CD14-positive monocyte (primary cell): ENCODE results near the gene TAF15. TPM values are rescaled to one million over a fixed set of nuclear protein-coding genes. Genes with fewer than 3 reads are reported as not detected.

Experiments used
- DNase-seq, 3 donors: peaks; one replicate each; pipeline ENCODE4 v3.0.0-alpha.2; 2011 to 2022
- H2AFZ ChIP-seq: 2 replicates; pipeline ENCODE4 v1.6.0; 2012; ENCODE audit warnings: mild to moderate bottlenecking, low read depth, low read length, inconsistent platforms; ENCODE audit not compliant: insufficient read depth, poor library complexity, severe bottlenecking
- H3K27ac ChIP-seq, 2 donors: 1 replicate in 1 of 2; 2 replicates in 1 of 2; pipeline ENCODE4 v1.5.1; 2012 to 2013; ENCODE audit warnings: low read length in 2 of 2, control low read depth in 1 of 2, inconsistent platforms in 1 of 2, low read depth in 1 of 2, mild to moderate bottlenecking in 1 of 2
- H3K27me3 ChIP-seq, 2 donors: one replicate each; pipeline versions ENCODE4 v1.6.0 to v1.6.1; 2011 to 2013; ENCODE audit warnings: low read length in 2 of 2; ENCODE audit not compliant: control insufficient read depth in 2 of 2, insufficient read depth in 2 of 2
- H3K36me3 ChIP-seq, 2 donors: replicated peaks in 1 of 2; 1 replicate in 1 of 2; 2 replicates in 1 of 2; pipeline versions ENCODE4 v1.5.1 to v1.6.1; 2012 to 2013; ENCODE audit warnings: low read length in 2 of 2, control low read depth in 1 of 2, inconsistent platforms in 1 of 2, mild to moderate bottlenecking in 1 of 2; ENCODE audit not compliant: insufficient read depth in 2 of 2, control insufficient read depth in 1 of 2
- H3K4me1 ChIP-seq, 2 donors: 1 replicate in 1 of 2; 2 replicates in 1 of 2; pipeline versions ENCODE4 v1.5.1 to v1.6.1; 2012 to 2013; ENCODE audit warnings: low read length in 2 of 2, control low read depth in 1 of 2, inconsistent platforms in 1 of 2, mild to moderate bottlenecking in 1 of 2, moderate library complexity in 1 of 2; ENCODE audit not compliant: insufficient read depth in 2 of 2, control insufficient read depth in 1 of 2
- H3K4me2 ChIP-seq: replicated peaks from 2 replicates; pipeline ENCODE3; 2012; ENCODE audit warnings: low read length, moderate library complexity, mild to moderate bottlenecking; ENCODE audit not compliant: poor library complexity, severe bottlenecking; ENCODE audit errors: extremely low read depth
- H3K4me3 ChIP-seq, 3 experiments: fragments of 200-600 bp in 1 of 3; sonication (generic) in 1 of 3; replicated peaks in 1 of 3; 1 replicate in 2 of 3; 2 replicates in 1 of 3; pipeline ENCODE4 v1.5.1; 2011 to 2013; ENCODE audit warnings: low read length in 3 of 3, mild to moderate bottlenecking in 3 of 3, control low read depth in 2 of 3, low read depth in 2 of 3, inconsistent platforms in 1 of 3, moderate library complexity in 1 of 3
- H3K79me2 ChIP-seq: 2 replicates; pipeline ENCODE4 v1.6.0; 2012; ENCODE audit warnings: mild to moderate bottlenecking, control low read depth, inconsistent platforms, low read length, moderate library complexity; ENCODE audit not compliant: insufficient read depth
- H3K9ac ChIP-seq: 2 replicates; pipeline ENCODE4 v1.6.0; 2017; ENCODE audit warnings: low read length, mild to moderate bottlenecking; ENCODE audit not compliant: insufficient read depth, poor library complexity, severe bottlenecking
- H3K9me3 ChIP-seq, 2 donors: replicated peaks in 1 of 2; 1 replicate in 1 of 2; 2 replicates in 1 of 2; pipeline versions ENCODE4 v1.5.1 to v1.6.1; 2012 to 2013; ENCODE audit warnings: low read length in 2 of 2, control low read depth in 1 of 2; ENCODE audit not compliant: control insufficient read depth in 1 of 2, insufficient read depth in 1 of 2
- H4K20me1 ChIP-seq: 2 replicates; pipeline ENCODE4 v1.6.0; 2012; ENCODE audit warnings: mild to moderate bottlenecking, low read length, control low read depth, moderate library complexity; ENCODE audit not compliant: insufficient read depth
- H3K27ac Mint-ChIP-seq, 7 donors: one replicate each; pipeline ENCODE4 v1.8.0; 2020; ENCODE audit warnings: mild to moderate bottlenecking in 7 of 7, mixed read lengths in 7 of 7, moderate library complexity in 6 of 7, inconsistent platforms in 2 of 7
- H3K27me3 Mint-ChIP-seq, 3 donors: one replicate each; pipeline ENCODE4 v1.8.0; 2021 to 2022; ENCODE audit warnings: low read depth in 3 of 3, mild to moderate bottlenecking in 3 of 3, mixed read lengths in 3 of 3, moderate library complexity in 3 of 3, inconsistent platforms in 1 of 3
- H3K36me3 Mint-ChIP-seq, 2 donors: one replicate each; pipeline ENCODE4 v1.8.0; 2020; ENCODE audit warnings: mixed read lengths in 2 of 2, inconsistent platforms in 1 of 2, mild to moderate bottlenecking in 1 of 2
- H3K4me1 Mint-ChIP-seq: one replicate; pipeline ENCODE4 v1.8.0; 2020; ENCODE audit warnings: mild to moderate bottlenecking, mixed read lengths
- H3K4me3 Mint-ChIP-seq, 2 donors: one replicate each; pipeline ENCODE4 v1.8.0; 2020; ENCODE audit warnings: mild to moderate bottlenecking in 2 of 2, mixed read lengths in 2 of 2, moderate library complexity in 1 of 2
- H3K9me3 Mint-ChIP-seq, 7 donors: one replicate each; pipeline ENCODE4 v1.8.0; 2020 to 2022; ENCODE audit warnings: mixed read lengths in 7 of 7, mild to moderate bottlenecking in 6 of 7, moderate library complexity in 6 of 7, inconsistent platforms in 2 of 7
- WGBS: methylation state at CpG from one replicate; pipeline ENCODE4 v1.1.5; 2013; ENCODE audit warnings: missing lambda C conversion rate; ENCODE audit not compliant: insufficient coverage; 5-methylcytosine and 5-hydroxymethylcytosine counted together
- intact Hi-C, 2 donors: fragments of 100-400 bp; cut with micrococcal nuclease; formaldehyde crosslinking; loops; one replicate each; pipeline versions ENCODE4 v1.15.0 to v1.15.1; 2023
- polyA plus RNA-seq, 3 donors: library from polyadenylated mRNA; depleted of rRNA in 1 of 3; unstranded in 2 of 3; stranded (reverse) in 1 of 3; fragments of 300-500 nt in 2 of 3; fragments of >200 nt in 1 of 3; fragmentation: Illumina TruSeq in 2 of 3; gene quantifications; 1 replicate in 2 of 3; 2 replicates in 1 of 3; pipeline ENCODE4 v1.2.3, GENCODE V29; 2012 to 2021
- TF ChIP-seq, protein P1 (sequence below): fragments of 200-600 bp; IDR thresholded peaks from one replicate; pipeline ENCODE4 v1.8.0; 2022; ENCODE audit warnings: antibody characterized with exemption, mild to moderate bottlenecking

The TAF15 gene
- polyA plus RNA-seq, 3 donors: 6.0 to 50.6 (median 16.3) TPM

DNA sequence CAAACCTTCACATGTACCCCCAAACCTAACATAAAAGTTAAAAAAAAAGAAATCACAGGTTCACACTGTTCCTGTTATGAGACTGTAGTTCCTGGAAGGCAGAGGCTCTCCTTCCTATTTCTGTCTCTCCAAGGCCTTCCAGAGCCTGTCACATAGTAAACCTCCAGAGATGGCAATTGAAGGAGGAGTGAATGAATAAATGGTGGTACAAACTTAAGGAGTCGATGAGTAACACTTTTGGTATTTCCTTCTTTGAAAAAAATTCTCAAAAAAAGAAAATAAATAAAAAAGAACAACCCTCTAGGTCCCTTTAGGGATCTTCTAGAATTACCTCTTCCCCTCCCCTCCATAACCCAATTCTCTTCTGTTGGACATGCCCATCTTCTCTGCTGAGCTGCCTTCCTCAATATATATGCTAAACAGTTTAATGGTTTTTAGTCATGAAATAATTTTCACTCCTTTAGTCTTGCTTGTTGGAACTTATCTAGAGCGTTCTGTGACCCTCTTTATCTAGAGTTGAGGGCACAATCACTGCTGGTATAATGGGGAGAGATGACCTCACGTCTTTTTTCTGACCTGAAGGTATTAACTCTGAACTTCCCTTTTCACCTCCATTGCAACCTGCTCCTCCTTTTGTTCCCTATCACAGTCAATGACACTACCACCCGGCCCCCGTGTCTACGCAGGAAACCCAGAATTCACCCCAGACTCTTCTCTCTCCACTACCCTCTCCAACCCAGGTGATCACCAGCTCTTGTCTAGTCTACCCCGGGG, 1.7 kb upstream of the TAF15 start:
- Mint-ChIP-seq H3K27ac (peak overlapping the region in 1 of 7 donors; percentile 60), H3K36me3 (peaks cover 0 to 2% of the 10 kb centered on the region in 2 donors), H3K9me3 (no peaks in the 10 kb centered on the region), H3K4me1 (peaks cover 38% of the 10 kb centered on the region), H3K4me3 (peak overlapping the region in 1 of 2 donors; percentile 96), H3K27me3 (peaks cover 0 to 1% (median 0%) of the 10 kb centered on the region in 3 donors)
- H3K79me2 ChIP-seq: peaks cover 33% of the 10 kb centered on the region
- no peak overlapping the region for H3K27ac ChIP-seq
- no peaks in the 10 kb centered on the region for H3K27me3 ChIP-seq
- TF ChIP-seq, protein P1, sequence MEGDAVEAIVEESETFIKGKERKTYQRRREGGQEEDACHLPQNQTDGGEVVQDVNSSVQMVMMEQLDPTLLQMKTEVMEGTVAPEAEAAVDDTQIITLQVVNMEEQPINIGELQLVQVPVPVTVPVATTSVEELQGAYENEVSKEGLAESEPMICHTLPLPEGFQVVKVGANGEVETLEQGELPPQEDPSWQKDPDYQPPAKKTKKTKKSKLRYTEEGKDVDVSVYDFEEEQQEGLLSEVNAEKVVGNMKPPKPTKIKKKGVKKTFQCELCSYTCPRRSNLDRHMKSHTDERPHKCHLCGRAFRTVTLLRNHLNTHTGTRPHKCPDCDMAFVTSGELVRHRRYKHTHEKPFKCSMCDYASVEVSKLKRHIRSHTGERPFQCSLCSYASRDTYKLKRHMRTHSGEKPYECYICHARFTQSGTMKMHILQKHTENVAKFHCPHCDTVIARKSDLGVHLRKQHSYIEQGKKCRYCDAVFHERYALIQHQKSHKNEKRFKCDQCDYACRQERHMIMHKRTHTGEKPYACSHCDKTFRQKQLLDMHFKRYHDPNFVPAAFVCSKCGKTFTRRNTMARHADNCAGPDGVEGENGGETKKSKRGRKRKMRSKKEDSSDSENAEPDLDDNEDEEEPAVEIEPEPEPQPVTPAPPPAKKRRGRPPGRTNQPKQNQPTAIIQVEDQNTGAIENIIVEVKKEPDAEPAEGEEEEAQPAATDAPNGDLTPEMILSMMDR: no peak
- WGBS: 78% methylated on average over 4 of the region's 7 CpGs
- H3K4me2 ChIP-seq: no peak overlapping the region
- peaks cover 26% of the 10 kb centered on the region for H4K20me1 ChIP-seq
- no peak for DNase-seq
- no peak overlapping the region for H3K4me3 ChIP-seq
- H3K9ac ChIP-seq: no peak overlapping the region
- H3K9me3 ChIP-seq: no peaks in the 10 kb centered on the region
- H2AFZ ChIP-seq: no peak overlapping the region
- H3K4me1 ChIP-seq: peaks cover 28 to 41% of the 10 kb centered on the region in 2 donors
- H3K36me3 ChIP-seq: no peaks in the 10 kb centered on the region
- intact Hi-C loops: loop anchor here in 1 of 2 donors (2.0 to 10.0 kb wide), 2 partner anchors 43 to 263 kb away; no protein-coding TSS in a partner anchor

DNA sequence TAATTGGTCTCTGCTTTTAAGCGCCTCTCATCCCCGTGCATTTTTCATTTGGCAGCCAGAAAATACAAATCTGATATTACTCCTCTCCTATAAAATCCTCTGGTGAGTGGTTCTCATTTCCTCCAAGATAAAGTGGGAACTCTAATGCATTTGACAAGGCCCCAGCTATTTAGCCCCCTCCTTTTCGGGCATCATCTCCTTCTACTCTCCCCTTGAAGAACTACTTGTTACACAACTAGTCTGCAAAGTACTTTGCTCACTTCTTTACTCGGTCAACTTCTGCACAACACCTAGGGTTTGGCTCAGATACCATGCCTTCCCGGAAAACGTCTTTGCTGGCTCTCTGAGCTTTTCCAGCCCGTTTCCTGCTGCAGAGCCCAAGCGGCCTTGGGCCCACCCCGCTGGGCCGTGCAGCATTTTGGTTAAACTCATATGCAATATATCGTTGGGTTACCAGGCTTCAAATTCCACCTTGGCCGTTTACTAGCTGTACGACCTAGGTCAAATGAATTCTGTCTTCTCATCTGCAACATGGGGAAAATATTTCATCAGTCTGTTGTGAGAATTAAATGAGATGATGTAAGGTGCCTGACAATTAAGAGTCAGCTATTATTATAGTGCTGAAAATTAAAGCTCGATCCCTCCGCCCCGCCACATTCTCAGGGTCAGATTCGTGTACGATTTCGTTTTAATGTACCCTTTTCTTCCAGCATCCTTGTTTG, 883 bp upstream of the TAF15 start:
- H3K79me2 ChIP-seq: peaks cover 41% of the 10 kb centered on the region
- H3K36me3 Mint-ChIP-seq: peaks cover 0 to 2% of the 10 kb centered on the region in 2 donors
- H3K27ac Mint-ChIP-seq: peak overlapping the region; percentile 92 to 99 (median 97)
- H3K9ac ChIP-seq: peak overlapping the region; percentile 93
- H3K4me2 ChIP-seq: peak overlapping the region; percentile 97
- no peaks in the 10 kb centered on the region for H3K9me3 Mint-ChIP-seq
- no peaks in the 10 kb centered on the region for H3K27me3 Mint-ChIP-seq
- H3K4me3 Mint-ChIP-seq: peak overlapping the region; percentile 96 to 99
- H3K4me1 Mint-ChIP-seq: peaks cover 45% of the 10 kb centered on the region
- H3K9me3 ChIP-seq: no peaks in the 10 kb centered on the region
- peak overlapping the region; percentile 91 to 92 for H3K27ac ChIP-seq
- intact Hi-C loops: loop anchor here in 1 of 2 donors (2.0 to 10.0 kb wide), 2 partner anchors 44 to 264 kb away; no protein-coding TSS in a partner anchor
- WGBS: 12% methylated on average over 11 of the region's 19 CpGs
- peaks cover 28 to 44% of the 10 kb centered on the region in 2 donors for H3K4me1 ChIP-seq
- no peak for DNase-seq
- peak overlapping the region; percentile 56 to 92 (median 90) for H3K4me3 ChIP-seq
- H4K20me1 ChIP-seq: peaks cover 35% of the 10 kb centered on the region
- no peaks in the 10 kb centered on the region for H3K36me3 ChIP-seq
- H3K27me3 ChIP-seq: no peaks in the 10 kb centered on the region
- H2AFZ ChIP-seq: peak overlapping the region; percentile 77
- TF ChIP-seq, protein P1: no peak
